Sigmoid colon (tissue), 4 donors: ENCODE results near the gene RFX7.

Source experiments
- CTCF ChIP-seq, 4 experiments: fragments of 450-650 bp in 3 of 4; fragments of 200-600 bp in 1 of 4; IDR thresholded peaks; one replicate each; pipeline ENCODE4 v1.5.1; 2016 to 2019; ENCODE audit warnings: antibody characterized with exemption in 4 of 4, mild to moderate bottlenecking in 3 of 4, moderate library complexity in 2 of 4
- EP300 ChIP-seq, 4 donors: sonication (generic); formaldehyde crosslinking; IDR thresholded peaks; one replicate each; pipeline ENCODE4 v1.6.1; 2017; ENCODE audit warnings: antibody characterized with exemption in 4 of 4
- POLR2A ChIP-seq, 2 donors: fragments of 450-650 bp; IDR thresholded peaks; one replicate each; pipeline ENCODE4 v1.6.1; 2016; ENCODE audit warnings: antibody characterized with exemption in 2 of 2, mild to moderate bottlenecking in 2 of 2, moderate library complexity in 2 of 2
- POLR2AphosphoS5 ChIP-seq, 4 donors: sonication (generic); formaldehyde crosslinking; IDR thresholded peaks; one replicate each; pipeline ENCODE4 v1.6.1; 2017; ENCODE audit warnings: antibody characterized with exemption in 4 of 4

GRCh38 chr15:56292546-56293316, 49.1 kb upstream of the RFX7 start:
- TF ChIP-seq CTCF (IDR thresholded peaks at IDR 0.05) (no peak), POLR2A (IDR thresholded peaks at IDR 0.05) (no peak), POLR2AphosphoS5 (IDR thresholded peaks at IDR 0.05) (no peak), EP300 (IDR thresholded peaks at IDR 0.05) (no peak)
